T-cell (primary cell): ENCODE measurements around the gene TF. TPM values are rescaled to one million over a fixed set of nuclear protein-coding genes. Genes with fewer than 3 reads are reported as not detected.

Experiments
- ATAC-seq, 4 experiments: fragments of 200-7000 bp in 3 of 4; fragments of 150-1000 bp in 1 of 4; cut with Tn5 transposase; replicated peaks in 1 of 4; 1 replicate in 3 of 4; 2 replicates in 1 of 4; pipeline ENCODE4 v1.10.0; 2021; ENCODE audit warnings: moderate library complexity in 3 of 4, mild to moderate bottlenecking in 2 of 4, moderate number of reproducible peaks in 1 of 4
- CTCF ChIA-PET, 2 donors: fragments of 300-600 bp; sonication (Branson Sonifier 250); formaldehyde crosslinking; loops; one replicate each; lab custom pipeline; 2022; ENCODE audit warnings: antibody characterized with exemption in 2 of 2; lab: Charles Lee
- POLR2A ChIA-PET, 2 donors: fragments of 300-600 bp; sonication (Branson Sonifier 250); formaldehyde crosslinking; loops; one replicate each; lab custom pipeline; 2022; ENCODE audit warnings: antibody characterized with exemption in 2 of 2; lab: Charles Lee
- DNase-seq, 35 experiments: peaks; one replicate each; pipeline versions ENCODE4 v3.0.0 to v3.0.0-alpha.2; 2013 to 2023
- H3K27ac ChIP-seq: one replicate; pipeline ENCODE4 v1.5.1; 2013; ENCODE audit warnings: low read length
- H3K27me3 ChIP-seq, 2 experiments: replicated peaks in 1 of 2; 1 replicate in 1 of 2; 2 replicates in 1 of 2; pipeline versions ENCODE4 v1.6.1 to v1.7.0; 2013; ENCODE audit warnings: low read length in 1 of 2, mixed read lengths in 1 of 2; ENCODE audit not compliant: control insufficient read depth in 2 of 2, insufficient read depth in 2 of 2; ENCODE audit errors: extremely low read depth in 1 of 2
- H3K36me3 ChIP-seq, 2 donors: 1 replicate in 1 of 2; 2 replicates in 1 of 2; pipeline versions ENCODE4 v1.6.1 to v1.7.0; 2013; ENCODE audit warnings: low read length in 1 of 2; ENCODE audit not compliant: control insufficient read depth in 2 of 2, insufficient read depth in 1 of 2; ENCODE audit errors: extremely low read depth in 1 of 2
- H3K4me1 ChIP-seq, 2 experiments: 1 replicate in 1 of 2; 2 replicates in 1 of 2; pipeline versions ENCODE4 v1.6.1 to v1.7.0; 2013; ENCODE audit warnings: low read length in 2 of 2, mixed read lengths in 1 of 2; ENCODE audit not compliant: insufficient read depth in 2 of 2, control insufficient read depth in 1 of 2; ENCODE audit errors: extremely low read depth in 1 of 2
- H3K4me3 ChIP-seq, 2 donors: 1 replicate in 1 of 2; 2 replicates in 1 of 2; pipeline versions ENCODE4 v1.5.1 to v1.7.0; 2013; ENCODE audit warnings: mild to moderate bottlenecking in 2 of 2, low read length in 1 of 2, moderate library complexity in 1 of 2; ENCODE audit not compliant: control insufficient read depth in 1 of 2; ENCODE audit errors: extremely low read depth in 1 of 2
- H3K9me3 ChIP-seq: 2 replicates; pipeline ENCODE4 v1.7.0; 2013
- H3K27ac Mint-ChIP-seq, 2 donors: one replicate each; pipeline ENCODE4 v1.8.0; 2020 to 2021; ENCODE audit warnings: mild to moderate bottlenecking in 2 of 2, mixed read lengths in 2 of 2
- H3K27me3 Mint-ChIP-seq, 2 donors: one replicate each; pipeline ENCODE4 v1.8.0; 2021 to 2022; ENCODE audit warnings: mixed read lengths in 2 of 2
- H3K36me3 Mint-ChIP-seq: one replicate; pipeline ENCODE4 v1.8.0; 2021; ENCODE audit warnings: mixed read lengths
- H3K4me1 Mint-ChIP-seq, 3 donors: one replicate each; pipeline ENCODE4 v1.8.0; 2020 to 2022; ENCODE audit warnings: mixed read lengths in 3 of 3, mild to moderate bottlenecking in 1 of 3
- H3K4me3 Mint-ChIP-seq, 3 donors: one replicate each; pipeline ENCODE4 v1.8.0; 2020 to 2022; ENCODE audit warnings: mild to moderate bottlenecking in 3 of 3, mixed read lengths in 3 of 3, moderate library complexity in 3 of 3
- H3K9me3 Mint-ChIP-seq, 3 donors: one replicate each; pipeline ENCODE4 v1.8.0; 2020 to 2022; ENCODE audit warnings: mixed read lengths in 3 of 3
- WGBS: methylation state at CpG from one replicate; pipeline ENCODE4 v1.1.5; 2013; ENCODE audit warnings: missing lambda C conversion rate; ENCODE audit not compliant: insufficient coverage; 5-methylcytosine and 5-hydroxymethylcytosine counted together
- total RNA-seq, 35 experiments: library from RNA in 6 of 35; stranded (reverse) in 6 of 35; fragments of 120-200 nt in 1 of 35; gene quantifications; one replicate each; pipeline versions ENCODE4 v1.2.1 to v1.2.4 and lab custom pipeline; 2013 to 2026

Gene TF
- total RNA-seq, 5 donors from 2014 or later (not counting 1 experiment from before 2014, with no cell fraction given): 0.65 to 15.3 (median 9.8) TPM

GRCh38 chr3:133845127-133845526 lies 98.9 kb downstream of the TF start:
- Mint-ChIP-seq H3K27ac (no peak overlapping the region), H3K9me3 (peaks cover 0 to 1% (median 0%) of the 10 kb centered on the region in 3 donors), H3K36me3 (no peaks in the 10 kb centered on the region), H3K4me3 (no peak overlapping the region), H3K4me1 (no peaks in the 10 kb centered on the region), H3K27me3 (peaks cover 0 to 4% of the 10 kb centered on the region in 2 donors)
- H3K4me1 ChIP-seq: no peaks in the 10 kb centered on the region
- H3K4me3 ChIP-seq: no peak overlapping the region
- H3K27me3 ChIP-seq: peaks cover 0 to 10% of the 10 kb centered on the region in 2 experiments
- ChIA-PET CTCF (interaction anchor here in 1 of 2 donors (0.5 kb wide), 1 partner anchor 647 kb away, joined by 6 read pairs; no protein-coding TSS in a partner anchor), POLR2A (no interaction called here)
- no peak for ATAC-seq
- H3K9me3 ChIP-seq: no peaks in the 10 kb centered on the region
- WGBS: 92% methylated on average over 3 of the region's 4 CpGs
- H3K36me3 ChIP-seq: no peaks in the 10 kb centered on the region
- no peak for DNase-seq
- H3K27ac ChIP-seq: no peak overlapping the region

Other genes starting within 250 kb of the TF start
- 100 to 1,000 TPM; 179 to 204 (median 192) TPM for gene CDV3, start 172.7 kb upstream of the TF start, total RNA-seq
- gene TOPBP1, start 84.5 kb upstream of the TF start, total RNA-seq: 10 to 100 TPM; 27.8 to 37.8 (median 30.0) TPM
- 10 to 100 TPM; 26.9 to 50.3 (median 45.6) TPM for gene SRPRB, start 59.4 kb downstream of the TF start, total RNA-seq
- 1 to 10 TPM in 2 of 5 donors, under 1 TPM in 3; 0.23 to 2.4 (median 0.76) TPM for gene RAB6B, start 149.5 kb downstream of the TF start, total RNA-seq